ENCODE measurements around the gene TENT4A.
A peak's percentile ranks its signal among the peaks of the same experiment; 100 is the strongest.

Gene TENT4A

GRCh38 chr5:6733411-6734242, 20.4 kb downstream of the TENT4A start:
- DNase-seq (ENCODE audit: low spot score) = no peak

GRCh38 chr5:6734243-6734700, 21.0 kb downstream of the TENT4A start:
- DNase-seq (ENCODE audit: low spot score) = no peak

DNA sequence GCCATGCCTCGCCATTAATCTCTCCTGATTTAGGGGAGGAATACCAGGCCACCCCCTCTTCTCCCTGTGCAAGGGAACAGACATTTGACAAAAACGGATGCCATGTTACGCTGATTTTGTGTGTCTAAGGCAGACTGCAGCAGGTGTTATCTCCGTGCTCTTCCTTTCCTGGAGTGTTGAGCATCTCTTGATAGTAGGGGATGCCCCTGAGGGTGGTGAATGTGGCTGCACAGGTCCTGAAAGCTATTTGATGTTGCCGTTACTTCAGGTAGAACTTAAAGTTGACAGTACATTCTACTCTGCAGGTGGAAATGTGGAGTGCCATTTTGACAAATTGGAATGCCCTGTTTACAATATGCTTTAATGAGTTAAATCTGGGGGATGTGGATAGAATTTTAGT, 21.5 kb downstream of the TENT4A start:
- DNase-seq (ENCODE audit: low spot score) = no peak

GRCh38 chr5:6736106-6736505, 22.9 kb downstream of the TENT4A start:
- no peak for DNase-seq (ENCODE audit: low spot score)

- no peak for DNase-seq (ENCODE audit: low spot score)
Observed at GRCh38 chr5:6736524-6737042, 23.4 kb downstream of the TENT4A start.

DNA sequence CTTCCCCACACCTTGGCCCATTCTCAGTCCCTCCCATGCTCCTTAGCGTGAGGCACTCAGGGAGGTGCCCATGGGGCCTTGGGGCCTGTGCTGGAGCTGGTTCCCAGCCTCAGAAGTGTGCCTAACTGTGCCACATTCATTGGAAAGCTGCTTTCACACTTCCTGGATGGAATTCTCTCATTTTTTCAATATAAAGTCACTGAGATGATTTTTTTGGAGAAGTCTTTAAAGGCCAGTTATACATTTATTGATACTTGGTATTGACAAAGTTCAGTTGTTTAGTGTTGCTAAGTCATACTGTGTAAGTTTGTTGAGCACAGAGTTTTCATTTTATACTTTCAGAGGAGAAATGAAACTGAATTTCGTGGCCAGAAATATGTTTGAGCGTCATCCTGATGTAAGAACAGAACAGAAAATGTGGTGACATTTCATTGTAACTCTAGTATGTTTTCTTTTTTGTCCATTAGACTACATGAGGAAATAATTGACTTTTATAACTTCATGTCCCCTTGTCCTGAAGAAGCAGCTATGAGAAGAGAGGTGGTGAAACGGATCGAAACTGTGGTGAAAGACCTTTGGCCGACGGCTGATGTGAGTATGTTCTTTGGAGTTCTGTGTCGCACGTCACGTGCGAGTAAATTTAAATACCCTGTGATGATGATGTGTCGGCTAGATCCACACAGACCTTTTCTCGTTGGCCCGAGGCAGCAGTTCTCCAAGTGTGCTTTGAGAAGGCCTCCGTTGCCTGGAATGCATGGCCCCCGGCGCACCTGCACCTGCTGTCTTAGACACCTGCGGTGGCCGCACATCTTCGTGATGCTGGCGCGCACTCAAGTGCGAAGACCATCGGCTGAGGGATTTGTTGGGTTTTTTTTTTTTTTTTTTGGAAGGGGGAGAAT, 24.1 kb downstream of the TENT4A start:
- DNase-seq (ENCODE audit: low spot score) = no peak

DNA sequence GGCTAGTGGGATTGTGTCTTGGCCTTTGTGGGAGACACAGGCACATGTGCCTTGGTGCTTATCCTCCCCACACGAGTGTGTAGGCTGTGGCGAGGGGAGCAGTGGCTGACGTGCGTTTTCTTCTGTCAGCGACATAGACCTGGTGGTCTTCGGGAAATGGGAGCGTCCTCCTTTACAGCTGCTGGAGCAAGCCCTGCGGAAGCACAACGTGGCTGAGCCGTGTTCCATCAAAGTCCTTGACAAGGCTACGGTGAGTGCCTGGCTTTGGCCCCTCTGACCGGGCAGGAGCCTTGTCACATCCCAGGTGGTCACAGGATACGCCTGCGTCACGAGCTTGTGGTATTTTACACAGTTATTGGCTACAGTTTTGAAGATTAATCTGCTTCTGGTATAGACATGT, 26.4 kb downstream of the TENT4A start:
- DNase-seq (ENCODE audit: low spot score) = no peak

- DNase-seq (ENCODE audit: low spot score) = no peak
Observed at GRCh38 chr5:6740586-6741150, 27.4 kb downstream of the TENT4A start.

DNA sequence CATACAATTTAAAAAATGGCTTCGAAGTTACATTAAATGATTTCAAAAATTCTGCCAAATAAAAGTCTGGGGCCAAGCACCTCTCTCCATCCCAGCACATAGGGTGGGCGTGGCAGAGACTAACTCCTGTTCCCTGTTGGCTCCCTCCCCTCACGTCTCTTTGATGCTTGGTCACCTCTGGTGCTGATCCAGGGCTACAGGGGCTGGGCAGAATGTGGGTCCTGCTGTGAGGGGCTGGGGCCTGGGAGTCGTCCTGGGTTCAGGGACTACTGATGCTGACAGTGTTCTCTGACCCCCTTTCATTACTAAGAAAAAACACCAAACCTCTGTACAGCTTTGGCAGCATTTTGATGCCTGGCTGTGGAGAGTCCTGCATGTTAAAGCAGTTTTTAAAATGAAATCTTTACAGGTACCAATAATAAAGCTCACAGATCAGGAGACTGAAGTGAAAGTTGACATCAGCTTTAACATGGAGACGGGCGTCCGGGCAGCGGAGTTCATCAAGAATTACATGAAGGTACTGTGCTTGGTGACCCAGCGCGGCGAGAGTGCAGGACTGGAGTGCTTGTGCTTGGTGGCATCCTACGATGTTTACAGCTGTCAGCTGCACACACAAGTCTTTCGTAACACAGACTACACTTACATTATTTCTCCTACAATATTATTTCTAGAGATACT, 29.0 kb downstream of the TENT4A start:
- no peak for DNase-seq (ENCODE audit: low spot score)

DNA sequence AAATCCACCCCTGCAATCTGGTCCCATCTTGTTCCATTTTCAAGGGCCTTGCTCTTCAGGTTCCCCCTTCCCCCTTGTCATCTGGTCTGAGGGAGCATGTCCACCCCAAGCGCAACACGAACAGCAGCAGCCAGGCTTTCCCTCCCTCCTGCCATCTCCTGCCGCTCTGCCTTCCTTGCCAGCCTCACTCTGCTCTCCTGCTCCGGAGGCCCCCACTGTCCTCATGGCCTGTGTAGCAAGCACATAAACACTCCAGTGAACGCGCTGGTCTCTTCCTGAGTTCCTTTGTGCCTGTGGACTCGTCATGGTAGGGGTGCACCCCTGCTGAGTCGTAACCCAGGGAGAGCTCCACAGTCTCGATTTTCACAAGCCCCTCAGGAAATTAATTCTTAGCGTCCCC, 29.9 kb downstream of the TENT4A start:
- no peak for DNase-seq (ENCODE audit: low spot score)

- DNase-seq (ENCODE audit: low spot score) = no peak
Observed at GRCh38 chr5:6744841-6745705, 31.8 kb downstream of the TENT4A start.

GRCh38 chr5:6745706-6746222, 32.5 kb downstream of the TENT4A start:
- DNase-seq (ENCODE audit: low spot score) = peak; percentile 63

- DNase-seq (ENCODE audit: low spot score) = no peak
Observed at GRCh38 chr5:6746244-6746643, 33.0 kb downstream of the TENT4A start.

DNA sequence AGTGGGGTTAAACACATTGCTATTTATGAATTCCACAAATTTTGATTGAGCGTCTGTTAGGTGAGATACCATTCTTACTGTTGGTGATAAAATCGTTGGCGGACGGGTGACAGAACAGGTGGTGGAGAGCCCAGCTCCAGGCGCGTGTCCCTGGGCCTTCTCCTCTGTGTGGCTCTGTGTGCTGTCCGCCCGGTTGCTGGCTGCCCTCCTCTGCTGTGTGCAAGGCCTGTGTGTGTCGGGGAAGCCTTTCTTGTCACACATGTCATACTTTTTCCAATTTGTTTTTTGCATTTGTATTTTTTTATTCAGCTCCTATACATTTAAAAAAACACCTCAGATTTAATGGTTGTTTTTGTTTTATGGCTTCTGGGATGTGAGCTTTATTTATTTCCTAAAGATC, 33.9 kb downstream of the TENT4A start:
- DNase-seq (ENCODE audit: low spot score) = no peak

GRCh38 chr5:6748142-6748541, 34.9 kb downstream of the TENT4A start:
- DNase-seq (ENCODE audit: low spot score) = no peak

DNA sequence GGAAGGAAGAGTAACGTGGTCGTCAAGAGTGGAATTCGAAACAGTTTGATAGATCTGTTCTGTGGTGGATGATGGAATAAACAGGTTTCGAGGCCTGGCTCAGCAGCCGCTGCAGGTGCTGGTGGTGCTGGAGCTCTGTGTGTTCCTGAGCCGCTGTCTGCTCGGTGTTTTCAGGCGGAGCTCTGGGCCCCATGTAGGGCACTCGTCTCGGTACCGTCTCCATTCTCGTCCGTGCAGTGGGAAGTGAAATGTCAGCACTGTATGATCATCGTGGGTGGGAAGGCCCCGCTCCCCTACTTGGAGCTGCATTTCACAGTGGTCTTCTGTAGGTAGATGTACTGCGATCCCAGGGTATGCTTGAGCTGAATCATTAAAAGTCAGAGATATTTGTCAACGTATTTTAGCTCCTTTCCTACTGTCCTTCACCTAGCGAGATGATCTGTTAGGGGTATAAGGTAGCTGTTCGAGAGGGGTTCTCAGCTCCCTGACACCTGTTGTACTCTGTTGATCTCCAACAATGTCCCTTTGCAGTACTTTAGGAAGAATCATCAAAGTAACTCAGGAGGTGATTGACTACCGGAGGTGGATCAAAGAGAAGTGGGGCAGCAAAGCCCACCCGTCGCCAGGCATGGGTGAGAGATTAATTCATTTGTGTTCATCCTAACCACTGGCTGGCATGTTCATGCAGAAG, 35.9 kb downstream of the TENT4A start:
- no peak for DNase-seq (ENCODE audit: low spot score)

GRCh38 chr5:6750142-6750840, 37.1 kb downstream of the TENT4A start:
- DNase-seq (ENCODE audit: low spot score) = no peak

- DNase-seq (ENCODE audit: low spot score) = no peak
Observed at GRCh38 chr5:6750951-6751685, 37.9 kb downstream of the TENT4A start.

- no peak for DNase-seq (ENCODE audit: low spot score)
Observed at GRCh38 chr5:6752236-6752635, 39.0 kb downstream of the TENT4A start.

Data from germinal center (tissue), 1 donor.